Measurements from ENCODE around the gene PHF3. TPM values are rescaled to one million over a fixed set of nuclear protein-coding genes. Genes with fewer than 3 reads are reported as not detected.

Gene PHF3
- polyA plus RNA-seq, 2 of the 4 experiments (the other 2 are of a cell fraction), result 13.9 to 28.4 TPM

DNA sequence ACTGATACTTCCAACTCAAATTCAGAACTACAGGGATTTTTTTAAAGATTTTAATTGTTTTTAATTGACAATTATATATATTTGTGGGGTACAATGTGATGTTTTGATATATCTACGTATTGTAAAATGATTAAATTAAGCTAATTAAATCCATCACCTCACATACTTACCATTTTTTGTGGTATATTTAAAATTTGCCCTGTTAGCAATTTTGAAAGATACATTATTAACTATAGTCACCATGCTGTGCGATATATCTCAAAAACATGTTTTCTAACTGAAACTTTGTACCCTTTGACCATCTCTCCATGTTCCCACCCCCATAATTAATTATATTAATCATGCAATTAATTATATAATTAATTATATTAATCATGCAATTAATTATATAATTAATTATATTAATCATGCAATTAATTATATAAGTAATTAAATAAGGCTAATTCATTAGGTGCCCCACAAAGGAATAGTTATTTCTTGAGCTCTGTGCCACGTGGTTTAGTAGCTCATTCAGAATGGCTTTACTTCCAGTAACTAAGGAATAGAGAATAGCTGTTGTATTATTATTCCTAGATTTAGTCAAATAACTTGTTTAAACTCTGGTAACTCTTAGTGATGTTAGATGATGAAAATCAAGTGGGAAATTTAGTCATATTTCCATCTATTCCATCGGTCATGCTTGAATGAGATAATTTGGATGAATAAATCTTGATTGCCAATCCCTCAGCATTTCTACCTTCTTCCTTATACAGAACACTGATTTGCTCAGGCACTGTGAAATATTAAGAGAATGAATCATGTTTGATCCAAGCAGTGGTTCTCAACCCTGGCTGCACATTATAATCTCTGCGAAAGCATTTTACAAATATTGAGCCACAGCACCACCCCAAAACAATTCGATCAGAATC, 38.2 kb upstream of the PHF3 start:
- Histone ChIP-seq H3K9me3 (no peaks in the 10 kb centered on the region), H3K4me3 (peak overlapping the region; percentile 84), H3K27ac (peak overlapping the region; percentile 85 to 88), H3K4me1 (peaks cover 10% of the 10 kb centered on the region; the same call in 2 of the 3 replicates), H3K4me2 (peak overlapping the region; percentile 90)
- ChIA-PET POLR2A (interaction anchor here (2.1 kb wide), 1 partner anchor 156 kb away, joined by 5 read pairs; no protein-coding TSS in a partner anchor), CTCF (interaction anchor here (0.9 to 2.4 kb wide), 20 partner anchors 10 to 248 kb away, joined by 3 to 16 read pairs (median 6); partner anchors contain the start of gene PHF3)
- no peak for FAIRE-seq
- peak; percentile 71 for TF ChIP-seq MAFK (IDR thresholded peaks at IDR 0.05; ENCODE audit: partially characterized antibody)
- TF ChIP-seq PBX3 (IDR thresholded peaks at IDR 0.05), result no peak
- TF ChIP-seq RNF2 (IDR thresholded peaks at IDR 0.05; ENCODE audit: borderline replicate concordance, low read depth), result no peak
- TF ChIP-seq KDM1A (IDR thresholded peaks at IDR 0.05; ENCODE audit: low read depth), result no peak
- TF ChIP-seq ZC3H11A (IDR thresholded peaks at IDR 0.05), result peak; percentile 81
- peak; percentile 23; the same call in 1 of the 2 replicates for TF ChIP-seq FOSL2 (IDR thresholded peaks at IDR 0.05)
- TF ChIP-seq FOSL2 (CRISPR knock-in tag; IDR thresholded peaks at IDR 0.05), result no peak
- no peak for TF ChIP-seq FOSB (CRISPR knock-in tag; IDR thresholded peaks at IDR 0.05)
- no peak for TF ChIP-seq RAD21 (conservative IDR thresholded peaks at IDR 0.05 in 1 of 2, IDR thresholded peaks at IDR 0.05 in 1 of 2)
- no peak for TF ChIP-seq EHF (CRISPR knock-in tag; IDR thresholded peaks at IDR 0.05)
- no peak for DNase-seq (ENCODE audit: low read depth in 1 of 2, low spot score in 1 of 2)
- peak; percentile 69 to 78 for ATAC-seq
- 32% methylated on average over 6 of the region's 6 CpGs for WGBS (ENCODE audit: missing lambda C conversion rate)

DNA sequence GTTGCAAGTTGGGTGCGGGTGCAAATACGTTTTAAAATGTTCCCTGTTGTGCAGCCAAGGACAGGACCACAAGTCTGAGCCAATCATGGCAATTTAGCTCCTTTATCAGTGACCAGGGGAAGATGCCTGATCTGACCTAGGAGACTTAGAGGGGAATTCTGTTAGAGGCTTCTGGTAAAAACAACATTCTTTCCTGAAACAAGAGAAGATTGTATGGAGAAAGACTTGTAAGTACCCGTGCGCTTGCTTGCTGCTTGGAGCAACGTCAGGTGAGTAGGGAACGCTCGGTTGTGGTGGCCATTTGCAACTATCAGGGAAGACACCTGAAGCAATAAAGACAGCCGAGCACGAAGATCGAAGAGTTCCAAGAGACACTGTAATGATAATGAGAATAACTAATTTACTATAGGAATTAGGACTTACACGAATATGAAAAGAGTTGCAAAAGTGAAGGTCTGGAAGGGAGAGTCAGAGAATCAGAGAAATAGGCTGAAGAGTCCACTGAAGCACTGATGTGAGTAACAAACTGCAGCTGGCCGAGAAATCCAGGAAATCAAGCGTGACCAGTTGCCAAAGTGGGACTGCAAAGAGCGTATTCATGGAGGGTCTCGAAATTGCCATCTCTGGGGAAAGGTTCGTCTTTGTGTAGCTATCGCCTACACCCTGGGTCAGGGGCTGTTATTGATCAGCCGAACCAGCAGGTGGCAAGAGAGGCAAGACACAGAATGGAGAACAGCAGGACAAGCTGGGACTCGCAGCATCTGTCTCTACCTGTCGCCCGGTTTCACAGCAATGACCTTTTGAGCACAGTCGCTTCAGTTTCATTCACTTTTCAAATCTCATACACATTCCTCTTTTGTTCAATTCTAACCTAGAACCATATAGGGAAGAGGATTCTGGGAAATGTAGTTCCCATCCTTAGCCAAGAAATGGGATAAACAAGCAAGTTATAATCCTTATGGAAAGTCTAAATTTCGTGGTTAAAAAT, 37.3 kb upstream of the PHF3 start:
- no peaks in the 10 kb centered on the region for H3K9me3 ChIP-seq
- peak overlapping the region; percentile 84 for H3K4me3 ChIP-seq
- POLR2A ChIA-PET, result interaction anchor here (1.0 to 2.1 kb wide), 3 partner anchors 14 to 157 kb away, joined by 3 to 5 read pairs (median 5); partner anchors contain the start of gene PHF3
- ATAC-seq (peak; percentile 92 to 97), DNase-seq (ENCODE audit: low read depth in 1 of 2, low spot score in 1 of 2) (peak; percentile 63 to 73), FAIRE-seq (no peak)
- WGBS (ENCODE audit: missing lambda C conversion rate), result 1% methylated on average over 23 of the region's 23 CpGs
- peak overlapping the region; percentile 90 for H3K4me2 ChIP-seq
- CTCF ChIA-PET, result interaction anchor here (0.5 to 2.4 kb wide), 38 partner anchors 9 to 280 kb away, joined by 3 to 16 read pairs (median 5); partner anchors contain the start of gene PHF3
- TF ChIP-seq E2F6 (IDR thresholded peaks at IDR 0.05; ENCODE audit: borderline replicate concordance, low read depth) (no peak), HES2 (IDR thresholded peaks at IDR 0.05) (no peak), RAD21 (conservative IDR thresholded peaks at IDR 0.05 in 1 of 2, IDR thresholded peaks at IDR 0.05 in 1 of 2) (peak; percentile 62 to 66), CBX2 (IDR thresholded peaks at IDR 0.05; ENCODE audit: borderline replicate concordance, low read depth) (no peak), RNF2 (IDR thresholded peaks at IDR 0.05; ENCODE audit: borderline replicate concordance, low read depth) (no peak), KDM5A (IDR thresholded peaks at IDR 0.05) (0 out of 2 replicates have a peak, but pooled peaks have one; percentile 18), CBX8 (IDR thresholded peaks at IDR 0.05) (no peak), ESRRA (IDR thresholded peaks at IDR 0.05; ENCODE audit: borderline replicate concordance, low read length) (no peak), SMC3 (IDR thresholded peaks at IDR 0.05) (peak; percentile 74)
- TF ChIP-seq, protein P1, sequence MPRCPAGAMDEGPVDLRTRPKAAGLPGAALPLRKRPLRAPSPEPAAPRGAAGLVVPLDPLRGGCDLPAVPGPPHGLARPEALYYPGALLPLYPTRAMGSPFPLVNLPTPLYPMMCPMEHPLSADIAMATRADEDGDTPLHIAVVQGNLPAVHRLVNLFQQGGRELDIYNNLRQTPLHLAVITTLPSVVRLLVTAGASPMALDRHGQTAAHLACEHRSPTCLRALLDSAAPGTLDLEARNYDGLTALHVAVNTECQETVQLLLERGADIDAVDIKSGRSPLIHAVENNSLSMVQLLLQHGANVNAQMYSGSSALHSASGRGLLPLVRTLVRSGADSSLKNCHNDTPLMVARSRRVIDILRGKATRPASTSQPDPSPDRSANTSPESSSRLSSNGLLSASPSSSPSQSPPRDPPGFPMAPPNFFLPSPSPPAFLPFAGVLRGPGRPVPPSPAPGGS (IDR thresholded peaks at IDR 0.05), result no peak
- TF ChIP-seq, protein P2, sequence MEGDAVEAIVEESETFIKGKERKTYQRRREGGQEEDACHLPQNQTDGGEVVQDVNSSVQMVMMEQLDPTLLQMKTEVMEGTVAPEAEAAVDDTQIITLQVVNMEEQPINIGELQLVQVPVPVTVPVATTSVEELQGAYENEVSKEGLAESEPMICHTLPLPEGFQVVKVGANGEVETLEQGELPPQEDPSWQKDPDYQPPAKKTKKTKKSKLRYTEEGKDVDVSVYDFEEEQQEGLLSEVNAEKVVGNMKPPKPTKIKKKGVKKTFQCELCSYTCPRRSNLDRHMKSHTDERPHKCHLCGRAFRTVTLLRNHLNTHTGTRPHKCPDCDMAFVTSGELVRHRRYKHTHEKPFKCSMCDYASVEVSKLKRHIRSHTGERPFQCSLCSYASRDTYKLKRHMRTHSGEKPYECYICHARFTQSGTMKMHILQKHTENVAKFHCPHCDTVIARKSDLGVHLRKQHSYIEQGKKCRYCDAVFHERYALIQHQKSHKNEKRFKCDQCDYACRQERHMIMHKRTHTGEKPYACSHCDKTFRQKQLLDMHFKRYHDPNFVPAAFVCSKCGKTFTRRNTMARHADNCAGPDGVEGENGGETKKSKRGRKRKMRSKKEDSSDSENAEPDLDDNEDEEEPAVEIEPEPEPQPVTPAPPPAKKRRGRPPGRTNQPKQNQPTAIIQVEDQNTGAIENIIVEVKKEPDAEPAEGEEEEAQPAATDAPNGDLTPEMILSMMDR (IDR thresholded peaks at IDR 0.05), result peak; percentile 61
- peak overlapping the region; percentile 85 to 88 for H3K27ac ChIP-seq
- peaks cover 10% of the 10 kb centered on the region; the same call in 2 of the 3 replicates for H3K4me1 ChIP-seq
